HL-60 (cell line): Measurements from ENCODE around the gene ZFHX2.

ENCODE experiments used
- DNase-seq, 2 experiments: peaks; one replicate each; pipeline ENCODE4 v3.0.0-alpha.2; 2010 to 2020; ENCODE audit warnings: low read depth in 1 of 2, low spot score in 1 of 2
- H3K27ac ChIP-seq: fragments of 250-450 bp; sonication (Bioruptor Pico); replicated peaks from 2 replicates; pipeline ENCODE4 v1.5.1; 2020; ENCODE audit warnings: mild to moderate bottlenecking, moderate library complexity
- H3K27me3 ChIP-seq: fragments of 250-450 bp; sonication (Bioruptor Pico); 2 replicates; pipeline ENCODE4 v1.5.1; 2021; ENCODE audit warnings: mild to moderate bottlenecking, moderate library complexity; ENCODE audit not compliant: insufficient read depth, poor library complexity, severe bottlenecking
- H3K4me3 ChIP-seq: replicated peaks from 2 replicates; pipeline ENCODE4 v1.5.1; 2011; ENCODE audit warnings: mild to moderate bottlenecking, control low read depth, low read length; ENCODE audit not compliant: insufficient read depth
- GABPA ChIP-seq: IDR thresholded peaks from 2 replicates; pipeline ENCODE4 v1.6.1; 2012; ENCODE audit warnings: low read depth
- POLR2AphosphoS5 ChIP-seq: IDR thresholded peaks from 2 replicates; pipeline ENCODE4 v1.6.1; 2012; ENCODE audit warnings: low read depth
- SPI1 ChIP-seq: IDR thresholded peaks from 2 replicates; pipeline ENCODE4 v1.6.1; 2012; ENCODE audit warnings: low read depth, mild to moderate bottlenecking, borderline replicate concordance
- TF ChIP-seq, protein P1 (sequence below): IDR thresholded peaks from 2 replicates; pipeline ENCODE4 v1.6.1; 2012; ENCODE audit warnings: low read depth; ENCODE audit not compliant: insufficient replicate concordance
- TF ChIP-seq, protein P2 (sequence below): IDR thresholded peaks from one replicate; pipeline ENCODE4 v1.5.1; 2011; ENCODE audit warnings: low read length, control low read depth, inconsistent platforms; ENCODE audit not compliant: insufficient read depth

The ZFHX2 gene

DNA sequence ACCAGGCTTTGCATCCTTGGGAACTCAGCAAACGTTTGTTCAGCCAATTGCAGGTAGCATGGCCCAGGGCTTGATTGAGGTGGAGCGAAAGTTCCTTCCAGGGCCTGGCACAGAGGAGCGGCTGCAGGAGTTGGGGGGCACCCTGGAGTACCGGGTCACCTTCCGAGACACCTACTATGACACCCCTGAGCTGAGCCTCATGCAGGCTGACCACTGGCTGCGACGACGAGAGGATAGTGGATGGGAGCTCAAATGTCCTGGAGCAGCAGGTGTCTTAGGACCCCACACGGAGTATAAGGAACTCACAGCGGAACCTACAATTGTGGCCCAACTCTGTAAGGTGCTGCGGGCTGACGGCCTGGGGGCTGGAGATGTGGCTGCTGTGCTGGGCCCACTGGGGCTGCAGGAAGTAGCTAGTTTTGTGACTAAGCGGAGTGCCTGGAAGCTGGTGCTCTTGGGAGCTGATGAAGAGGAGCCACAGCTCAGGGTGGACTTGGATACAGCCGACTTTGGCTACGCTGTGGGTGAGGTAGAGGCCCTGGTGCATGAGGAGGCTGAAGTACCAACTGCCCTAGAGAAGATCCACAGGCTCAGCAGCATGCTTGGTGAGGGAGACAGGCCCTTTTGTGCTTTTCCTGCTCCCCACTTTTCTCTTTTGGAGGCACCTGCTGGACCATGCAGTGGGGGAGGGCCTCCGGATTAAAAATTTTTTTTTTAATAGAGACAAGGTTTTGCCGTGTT, 5.3 kb upstream of the ZFHX2 start:
- Histone ChIP-seq H3K4me3 (peak overlapping the region; percentile 63), H3K27me3 (no peaks in the 10 kb centered on the region), H3K27ac (peak overlapping the region; percentile 96)
- peak in 1 of 2 experiments; percentile 54 for DNase-seq
- TF ChIP-seq, protein P1, sequence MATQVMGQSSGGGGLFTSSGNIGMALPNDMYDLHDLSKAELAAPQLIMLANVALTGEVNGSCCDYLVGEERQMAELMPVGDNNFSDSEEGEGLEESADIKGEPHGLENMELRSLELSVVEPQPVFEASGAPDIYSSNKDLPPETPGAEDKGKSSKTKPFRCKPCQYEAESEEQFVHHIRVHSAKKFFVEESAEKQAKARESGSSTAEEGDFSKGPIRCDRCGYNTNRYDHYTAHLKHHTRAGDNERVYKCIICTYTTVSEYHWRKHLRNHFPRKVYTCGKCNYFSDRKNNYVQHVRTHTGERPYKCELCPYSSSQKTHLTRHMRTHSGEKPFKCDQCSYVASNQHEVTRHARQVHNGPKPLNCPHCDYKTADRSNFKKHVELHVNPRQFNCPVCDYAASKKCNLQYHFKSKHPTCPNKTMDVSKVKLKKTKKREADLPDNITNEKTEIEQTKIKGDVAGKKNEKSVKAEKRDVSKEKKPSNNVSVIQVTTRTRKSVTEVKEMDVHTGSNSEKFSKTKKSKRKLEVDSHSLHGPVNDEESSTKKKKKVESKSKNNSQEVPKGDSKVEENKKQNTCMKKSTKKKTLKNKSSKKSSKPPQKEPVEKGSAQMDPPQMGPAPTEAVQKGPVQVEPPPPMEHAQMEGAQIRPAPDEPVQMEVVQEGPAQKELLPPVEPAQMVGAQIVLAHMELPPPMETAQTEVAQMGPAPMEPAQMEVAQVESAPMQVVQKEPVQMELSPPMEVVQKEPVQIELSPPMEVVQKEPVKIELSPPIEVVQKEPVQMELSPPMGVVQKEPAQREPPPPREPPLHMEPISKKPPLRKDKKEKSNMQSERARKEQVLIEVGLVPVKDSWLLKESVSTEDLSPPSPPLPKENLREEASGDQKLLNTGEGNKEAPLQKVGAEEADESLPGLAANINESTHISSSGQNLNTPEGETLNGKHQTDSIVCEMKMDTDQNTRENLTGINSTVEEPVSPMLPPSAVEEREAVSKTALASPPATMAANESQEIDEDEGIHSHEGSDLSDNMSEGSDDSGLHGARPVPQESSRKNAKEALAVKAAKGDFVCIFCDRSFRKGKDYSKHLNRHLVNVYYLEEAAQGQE: no peak
- TF ChIP-seq POLR2AphosphoS5 (no peak), SPI1 (peak; percentile 8; the same call in 1 of the 2 replicates)

GRCh38 chr14:23555882-23556699, 4.5 kb upstream of the ZFHX2 start, which contains the start of gene THTPA:
Gene THTPA, plus strand, starts transcription at chr14:23556271. Its CDS starts 487 bp downstream, at chr14:23556758.
- peak; percentile 44 for TF ChIP-seq GABPA
- TF ChIP-seq, protein P2, sequence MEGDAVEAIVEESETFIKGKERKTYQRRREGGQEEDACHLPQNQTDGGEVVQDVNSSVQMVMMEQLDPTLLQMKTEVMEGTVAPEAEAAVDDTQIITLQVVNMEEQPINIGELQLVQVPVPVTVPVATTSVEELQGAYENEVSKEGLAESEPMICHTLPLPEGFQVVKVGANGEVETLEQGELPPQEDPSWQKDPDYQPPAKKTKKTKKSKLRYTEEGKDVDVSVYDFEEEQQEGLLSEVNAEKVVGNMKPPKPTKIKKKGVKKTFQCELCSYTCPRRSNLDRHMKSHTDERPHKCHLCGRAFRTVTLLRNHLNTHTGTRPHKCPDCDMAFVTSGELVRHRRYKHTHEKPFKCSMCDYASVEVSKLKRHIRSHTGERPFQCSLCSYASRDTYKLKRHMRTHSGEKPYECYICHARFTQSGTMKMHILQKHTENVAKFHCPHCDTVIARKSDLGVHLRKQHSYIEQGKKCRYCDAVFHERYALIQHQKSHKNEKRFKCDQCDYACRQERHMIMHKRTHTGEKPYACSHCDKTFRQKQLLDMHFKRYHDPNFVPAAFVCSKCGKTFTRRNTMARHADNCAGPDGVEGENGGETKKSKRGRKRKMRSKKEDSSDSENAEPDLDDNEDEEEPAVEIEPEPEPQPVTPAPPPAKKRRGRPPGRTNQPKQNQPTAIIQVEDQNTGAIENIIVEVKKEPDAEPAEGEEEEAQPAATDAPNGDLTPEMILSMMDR: no peak
- no peak for TF ChIP-seq SPI1
- TF ChIP-seq, protein P1: no peak
- peak; percentile 63 for TF ChIP-seq POLR2AphosphoS5
- peak; percentile 87 to 94 for DNase-seq
- Histone ChIP-seq H3K4me3 (peak within 1 kb of the TSS; percentile 63), H3K27ac (peak within 1 kb of the TSS; percentile 96), H3K27me3 (no peaks in the 10 kb centered on the region)

DNA sequence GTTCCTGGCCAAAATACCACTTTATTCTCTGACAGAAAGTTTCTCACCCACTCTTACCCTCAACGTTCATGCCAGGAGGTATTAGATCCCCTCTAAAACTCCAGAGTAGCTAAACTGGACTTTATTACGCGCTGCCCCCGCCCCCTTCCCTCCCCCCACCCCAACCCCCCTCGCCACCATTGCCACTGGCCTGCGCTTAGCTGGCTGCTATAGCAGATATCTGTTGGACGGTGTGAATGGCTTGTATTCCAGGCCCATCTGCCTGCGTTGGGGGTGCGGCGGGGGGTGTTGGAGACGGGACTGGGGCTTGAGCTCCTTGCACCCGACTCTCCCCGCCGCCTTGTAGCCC, 3.9 kb upstream of the ZFHX2 start:
- Histone ChIP-seq H3K4me3 (peak overlapping the region; percentile 63), H3K27me3 (no peaks in the 10 kb centered on the region), H3K27ac (peak overlapping the region; percentile 96)
- no peak for DNase-seq
- TF ChIP-seq POLR2AphosphoS5 (no peak), GABPA (no peak), SPI1 (no peak)
- TF ChIP-seq, protein P1: no peak
- TF ChIP-seq, protein P2: no peak
